Measurements from ENCODE around the gene GCNA. TPM values are rescaled to one million over a fixed set of nuclear protein-coding genes. Genes with fewer than 3 reads are reported as not detected.

The GCNA gene
- total RNA-seq, 4 donors from 2014 or later, result 0.35 to 3.1 (median 0.84) TPM

DNA sequence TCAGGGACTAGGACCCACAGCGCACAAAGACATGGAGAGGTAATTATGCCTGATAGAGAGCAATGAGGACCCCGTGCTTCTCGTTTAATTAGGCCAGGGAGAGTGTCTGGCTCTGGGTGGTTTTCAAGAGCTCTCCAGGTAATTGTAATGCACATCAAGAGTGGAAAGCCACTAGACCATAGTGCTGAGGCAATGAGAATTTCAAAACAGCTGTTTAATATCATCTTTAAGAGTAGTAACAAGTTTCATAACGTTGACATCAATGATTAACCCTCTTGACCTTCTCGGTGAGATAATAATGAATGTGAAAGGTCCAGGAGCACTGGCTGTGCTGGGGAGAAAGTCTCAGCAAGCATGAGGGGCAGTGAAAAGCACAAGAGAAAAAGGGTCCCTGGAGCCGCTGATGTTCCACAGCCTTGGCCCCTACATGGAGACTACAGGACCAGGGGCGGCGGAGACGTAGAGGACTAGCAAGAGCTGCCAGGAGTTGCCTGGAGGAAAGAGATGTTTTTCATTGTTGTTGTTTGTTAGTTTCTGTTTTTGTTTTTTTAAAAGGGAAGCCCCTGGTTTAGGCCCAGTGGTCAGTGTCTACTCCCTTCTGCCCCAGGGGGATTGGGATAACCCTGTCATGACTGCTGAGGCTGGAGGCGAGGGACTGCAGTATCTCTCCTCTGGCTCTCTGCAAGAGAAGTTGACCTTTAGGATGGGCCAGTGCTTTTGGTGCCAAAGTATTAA is 54.9 kb downstream of the GCNA start:
- Histone ChIP-seq H3K9me3 (no peaks in the 10 kb centered on the region), H3K27ac (no peak overlapping the region), H3K36me3 (no peaks in the 10 kb centered on the region), H3K27me3 (no peaks in the 10 kb centered on the region), H3K4me3 (no peak overlapping the region), H3K4me1 (no peaks in the 10 kb centered on the region)
- WGBS, 2 donors, result 81% methylated on average over 6 to 10 of the region's 10 CpGs
- TF ChIP-seq, protein P1, sequence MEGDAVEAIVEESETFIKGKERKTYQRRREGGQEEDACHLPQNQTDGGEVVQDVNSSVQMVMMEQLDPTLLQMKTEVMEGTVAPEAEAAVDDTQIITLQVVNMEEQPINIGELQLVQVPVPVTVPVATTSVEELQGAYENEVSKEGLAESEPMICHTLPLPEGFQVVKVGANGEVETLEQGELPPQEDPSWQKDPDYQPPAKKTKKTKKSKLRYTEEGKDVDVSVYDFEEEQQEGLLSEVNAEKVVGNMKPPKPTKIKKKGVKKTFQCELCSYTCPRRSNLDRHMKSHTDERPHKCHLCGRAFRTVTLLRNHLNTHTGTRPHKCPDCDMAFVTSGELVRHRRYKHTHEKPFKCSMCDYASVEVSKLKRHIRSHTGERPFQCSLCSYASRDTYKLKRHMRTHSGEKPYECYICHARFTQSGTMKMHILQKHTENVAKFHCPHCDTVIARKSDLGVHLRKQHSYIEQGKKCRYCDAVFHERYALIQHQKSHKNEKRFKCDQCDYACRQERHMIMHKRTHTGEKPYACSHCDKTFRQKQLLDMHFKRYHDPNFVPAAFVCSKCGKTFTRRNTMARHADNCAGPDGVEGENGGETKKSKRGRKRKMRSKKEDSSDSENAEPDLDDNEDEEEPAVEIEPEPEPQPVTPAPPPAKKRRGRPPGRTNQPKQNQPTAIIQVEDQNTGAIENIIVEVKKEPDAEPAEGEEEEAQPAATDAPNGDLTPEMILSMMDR (IDR thresholded peaks at IDR 0.05), result no peak
- TF ChIP-seq POLR2A (IDR thresholded peaks at IDR 0.05), result no peak
- intact Hi-C loops (cut with DNase I), result no loop called here
- no peak for DNase-seq

DNA sequence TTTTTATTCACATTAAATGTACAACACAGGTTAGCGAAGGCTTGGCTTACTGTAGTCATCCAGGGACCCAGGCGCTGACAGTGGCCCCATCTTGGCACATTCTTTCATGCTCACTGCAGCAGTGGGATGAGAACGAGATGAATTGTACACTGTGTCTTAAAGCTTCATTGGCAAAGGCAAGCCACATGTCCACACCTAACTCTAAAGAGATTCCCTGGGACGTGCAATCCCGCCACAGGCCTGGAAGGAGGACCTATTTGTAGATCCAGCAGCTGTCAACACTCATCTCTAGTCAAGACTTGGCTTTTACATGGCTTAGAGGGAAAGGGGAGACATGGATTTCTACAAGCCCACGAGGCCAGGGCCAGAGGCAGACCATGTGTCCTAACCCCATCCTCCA is 56.1 kb downstream of the GCNA start:
- no peaks in the 10 kb centered on the region for H3K27me3 ChIP-seq
- 60 to 80% methylated on average over 2 to 6 of the region's 6 CpGs for WGBS, 2 donors
- no peaks in the 10 kb centered on the region for H3K4me1 ChIP-seq
- intact Hi-C loops (cut with DNase I), result no loop called here
- no peaks in the 10 kb centered on the region for H3K9me3 ChIP-seq
- H3K36me3 ChIP-seq, result no peaks in the 10 kb centered on the region
- H3K27ac ChIP-seq, result no peak overlapping the region
- no peak overlapping the region for H3K4me3 ChIP-seq
- no peak for TF ChIP-seq POLR2A (IDR thresholded peaks at IDR 0.05)
- TF ChIP-seq, protein P1 (IDR thresholded peaks at IDR 0.05), result no peak
- no peak for DNase-seq

DNA sequence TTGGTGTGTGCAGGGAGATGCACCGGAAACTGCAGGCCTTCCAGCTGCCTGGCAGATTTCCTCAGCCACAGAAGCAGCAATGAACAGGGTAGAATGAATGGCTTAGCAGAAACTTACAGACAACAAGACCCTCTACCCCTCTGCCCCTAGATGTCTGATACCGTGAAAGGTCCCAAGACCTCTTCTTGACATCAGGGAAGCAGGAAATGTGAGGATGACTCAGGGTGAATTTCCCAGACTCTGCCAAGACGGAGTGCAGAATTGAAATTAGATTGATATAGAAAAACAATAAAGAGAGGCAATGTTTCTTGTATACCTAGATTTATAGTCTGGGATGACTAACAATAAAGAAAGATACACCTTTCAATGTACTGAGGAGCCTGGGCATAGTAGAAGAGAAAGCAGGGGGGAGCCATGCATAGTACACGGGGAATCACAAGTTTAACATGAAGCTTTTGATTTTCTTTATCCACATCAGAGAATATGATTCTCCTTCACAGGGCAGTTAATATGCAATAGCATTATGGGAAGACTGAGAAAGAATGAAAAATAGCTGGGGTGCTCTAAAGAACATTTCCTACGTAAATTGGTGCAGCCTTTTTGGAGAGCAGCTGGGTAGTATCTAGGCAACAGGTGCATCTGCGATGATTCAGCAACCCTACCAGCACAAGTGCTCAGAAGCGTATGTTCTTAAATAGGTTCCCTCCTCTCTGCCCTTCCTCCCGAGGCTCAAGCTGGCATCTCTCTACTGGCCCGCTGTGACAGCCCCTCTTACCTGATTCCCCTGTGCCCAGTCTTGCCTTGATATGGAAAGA is 58.4 kb downstream of the GCNA start:
- Histone ChIP-seq H3K4me1 (no peaks in the 10 kb centered on the region), H3K27me3 (no peaks in the 10 kb centered on the region), H3K27ac (peak overlapping the region in 1 of 4 donors; percentile 1), H3K4me3 (no peak overlapping the region), H3K36me3 (no peaks in the 10 kb centered on the region), H3K9me3 (no peaks in the 10 kb centered on the region)
- DNase-seq, result no peak
- no peak for TF ChIP-seq POLR2A (IDR thresholded peaks at IDR 0.05)
- TF ChIP-seq, protein P1 (IDR thresholded peaks at IDR 0.05), result no peak
- intact Hi-C loops (cut with DNase I), result no loop called here
- 60 to 69% methylated on average over 8 to 9 of the region's 9 CpGs for WGBS, 2 donors

DNA sequence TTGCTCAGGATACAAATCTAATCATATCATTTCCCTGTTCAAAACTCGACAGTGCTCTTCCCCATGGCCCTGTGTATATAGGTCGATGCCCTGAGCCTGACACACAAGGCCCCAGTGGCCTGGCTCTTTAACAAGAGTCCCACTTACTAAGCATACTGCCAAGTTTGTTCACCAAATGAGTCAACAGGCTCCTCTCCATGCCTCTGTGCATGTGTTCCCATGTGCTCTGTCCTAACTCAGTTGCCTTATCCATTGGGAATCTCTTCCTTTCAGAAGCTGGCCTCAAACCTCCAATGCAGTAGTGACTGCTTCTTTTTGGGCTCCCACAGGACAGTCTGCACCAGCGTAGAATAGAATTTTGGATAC is 59.0 kb downstream of the GCNA start:
- no peaks in the 10 kb centered on the region for H3K36me3 ChIP-seq
- intact Hi-C loops (cut with DNase I), result no loop called here
- H3K4me3 ChIP-seq, result no peak overlapping the region
- H3K27ac ChIP-seq, result peak overlapping the region in 1 of 4 donors; percentile 1
- no peak for DNase-seq
- H3K4me1 ChIP-seq, result no peaks in the 10 kb centered on the region
- TF ChIP-seq, protein P1 (IDR thresholded peaks at IDR 0.05), result no peak
- TF ChIP-seq POLR2A (IDR thresholded peaks at IDR 0.05), result no peak
- H3K9me3 ChIP-seq, result no peaks in the 10 kb centered on the region
- WGBS, 2 donors, result 50 to 100% methylated on average over 2 to 3 of the region's 3 CpGs
- no peaks in the 10 kb centered on the region for H3K27me3 ChIP-seq

DNA sequence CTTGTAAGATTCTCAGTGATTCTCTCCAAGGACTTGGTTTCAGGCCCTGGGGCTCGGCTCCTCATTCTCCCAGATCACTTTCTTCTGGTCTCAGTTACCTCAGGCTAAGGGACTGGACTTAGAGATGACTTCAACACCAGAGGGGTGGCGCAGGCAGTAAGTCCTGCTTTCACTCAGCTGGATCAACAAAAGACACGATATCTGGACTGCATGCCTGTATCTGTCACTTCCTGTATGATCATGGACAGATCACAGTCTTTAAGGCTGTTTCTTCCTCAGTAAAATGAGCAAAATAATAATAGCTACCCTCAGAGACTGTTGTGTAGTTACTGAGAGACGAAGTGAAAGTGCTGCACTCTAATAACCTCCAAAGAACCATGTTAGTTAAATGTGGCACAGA is 59.6 kb downstream of the GCNA start:
- Histone ChIP-seq H3K4me3 (no peak overlapping the region), H3K4me1 (no peaks in the 10 kb centered on the region), H3K27ac (peak overlapping the region in 1 of 4 donors; percentile 42), H3K36me3 (no peaks in the 10 kb centered on the region), H3K27me3 (no peaks in the 10 kb centered on the region), H3K9me3 (no peaks in the 10 kb centered on the region)
- TF ChIP-seq, protein P1 (IDR thresholded peaks at IDR 0.05), result no peak
- TF ChIP-seq POLR2A (IDR thresholded peaks at IDR 0.05), result no peak
- 47 to 51% methylated on average over 4 of the region's 4 CpGs for WGBS, 2 donors
- DNase-seq, result no peak
- intact Hi-C loops (cut with DNase I), result no loop called here

Data from esophagus squamous epithelium (tissue), 5 donors.